ENCODE data around the gene SLC38A4.

Gene SLC38A4

DNA sequence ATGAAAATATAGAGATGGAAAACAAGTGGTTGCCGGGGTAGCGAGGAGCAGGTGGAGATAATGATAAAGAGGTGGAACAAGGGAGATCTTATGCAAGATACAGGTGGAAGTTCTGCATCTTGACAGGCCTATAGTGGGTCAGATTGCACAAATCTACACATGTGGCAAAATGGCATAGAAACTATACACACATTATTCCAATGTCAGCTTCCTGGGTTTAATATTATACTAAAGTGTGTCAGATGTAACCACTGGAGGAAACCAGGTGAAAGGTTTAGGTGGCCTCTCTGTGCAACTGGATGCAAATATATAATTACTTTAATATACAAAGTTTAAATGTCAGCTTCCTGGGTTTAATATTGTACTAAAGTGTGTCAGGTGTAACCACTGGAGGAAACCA, 1.1 kb downstream of the SLC38A4 start:
- FAIRE-seq = no peak
- DNase-seq (ENCODE audit: extremely low spot score, insufficient read length, low read depth) = no peak

DNA sequence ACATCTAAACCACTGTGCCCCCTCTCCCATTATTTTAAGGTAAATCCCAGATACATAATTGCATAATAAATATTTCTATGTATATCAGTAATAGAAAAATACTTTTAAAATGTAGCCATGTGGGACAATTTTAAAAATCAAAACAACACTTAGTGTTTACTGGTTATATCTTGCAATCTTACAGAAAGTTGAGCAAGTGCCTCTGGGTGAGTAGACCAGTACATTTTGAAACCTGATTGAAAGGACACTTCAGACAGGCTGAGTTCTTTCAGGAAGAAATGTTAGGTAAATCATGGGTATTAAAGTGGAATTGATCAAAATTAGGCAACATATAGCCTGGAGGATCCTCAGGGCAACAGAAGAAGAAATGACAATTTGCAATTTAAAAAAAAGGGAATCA, 7.2 kb downstream of the SLC38A4 start:
- FAIRE-seq = no peak
- no peak for DNase-seq (ENCODE audit: extremely low spot score, insufficient read length, low read depth)

DNA sequence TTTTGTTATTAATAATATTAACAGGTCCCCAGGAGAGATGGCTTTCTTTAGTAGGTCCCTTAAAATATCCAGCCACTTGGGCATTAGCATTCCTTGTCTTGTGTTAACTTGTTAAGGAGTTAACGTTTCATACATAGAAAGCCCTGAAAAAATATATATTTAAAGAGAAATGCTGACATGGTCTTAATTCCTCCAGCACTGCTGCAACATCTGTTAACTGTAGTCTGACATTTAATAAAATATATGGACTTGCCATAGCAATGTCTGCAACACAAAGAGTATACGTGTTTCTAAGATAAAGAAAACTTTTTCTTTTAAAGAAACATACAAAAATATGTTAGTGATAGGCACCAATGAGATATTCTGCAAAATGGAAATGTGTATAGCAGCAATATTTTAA, 10.0 kb downstream of the SLC38A4 start:
- FAIRE-seq (no peak), DNase-seq (ENCODE audit: extremely low spot score, insufficient read length, low read depth) (no peak)

DNA sequence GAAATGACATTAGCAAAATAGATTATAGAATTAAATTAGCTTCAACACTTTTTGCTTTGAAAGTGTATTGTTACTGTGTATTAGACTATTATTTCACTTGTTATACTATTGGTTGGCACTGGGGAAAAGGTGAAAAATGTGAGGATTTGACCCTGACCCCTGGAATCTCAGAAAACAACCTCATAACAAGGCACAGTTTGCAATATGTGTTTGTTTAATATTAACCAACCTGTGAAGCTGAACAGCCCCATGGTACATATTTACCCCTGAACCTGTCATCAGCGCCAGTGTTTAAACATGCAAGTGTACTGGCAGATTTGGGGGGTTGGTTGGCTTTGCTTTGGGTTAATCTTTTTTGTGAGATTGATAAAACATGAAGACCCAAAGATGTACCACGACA, 11.7 kb downstream of the SLC38A4 start:
- DNase-seq (ENCODE audit: extremely low spot score, insufficient read length, low read depth) (no peak), FAIRE-seq (no peak)

DNA sequence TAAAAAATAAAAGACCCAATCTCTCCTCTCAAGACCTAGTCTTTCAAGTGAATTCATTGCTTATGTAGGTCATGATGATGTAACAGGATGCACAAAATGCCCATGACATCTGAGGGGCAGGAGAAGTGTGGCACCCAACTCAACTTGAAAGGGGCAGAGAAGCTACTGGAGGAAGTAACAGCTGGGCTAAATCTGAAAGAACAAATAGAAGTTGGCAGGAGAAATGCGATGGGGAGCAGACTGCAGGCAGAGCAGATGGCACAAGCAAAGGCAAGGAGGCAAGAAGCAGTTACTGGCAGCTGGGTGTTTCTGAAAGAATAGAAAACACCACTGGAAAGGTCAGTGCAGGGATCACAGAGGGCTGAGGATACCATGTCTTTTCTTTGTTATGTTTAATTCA, 14.6 kb downstream of the SLC38A4 start:
- no peak for DNase-seq (ENCODE audit: extremely low spot score, insufficient read length, low read depth)
- FAIRE-seq = no peak

DNA sequence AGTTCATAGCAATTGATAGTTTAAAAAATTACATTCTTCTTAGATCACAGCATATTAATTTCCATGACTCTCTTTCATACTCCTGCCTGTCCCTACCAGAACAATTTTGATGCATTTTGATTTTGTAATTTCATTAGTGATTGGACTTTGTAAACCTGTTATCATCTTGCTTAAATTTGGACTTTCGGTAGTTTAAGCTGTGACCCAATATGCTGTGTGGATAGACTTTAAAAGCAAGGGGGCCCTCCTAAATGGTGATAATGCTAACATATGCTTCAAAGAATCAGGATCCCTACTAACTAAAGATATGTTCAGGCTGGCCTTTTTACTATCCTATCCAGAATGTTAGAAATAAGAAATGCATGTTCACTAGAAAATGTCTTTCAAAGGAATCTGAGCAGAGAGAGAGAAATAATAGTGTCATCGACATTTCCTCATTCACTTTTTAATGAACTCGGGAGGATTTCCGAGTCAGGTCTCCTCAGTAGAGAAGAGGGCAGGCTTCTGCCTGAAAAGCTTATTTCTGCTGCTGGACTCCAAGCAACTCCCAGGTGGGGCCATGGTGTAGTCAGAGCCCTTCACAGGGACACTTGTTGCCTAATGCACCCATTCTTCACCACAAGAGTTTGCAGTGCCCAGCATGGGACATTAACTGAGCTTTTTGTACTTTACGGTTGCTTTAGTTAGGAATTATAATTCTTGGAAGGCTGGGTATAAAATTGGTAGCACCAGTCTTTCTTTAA, 16.7 kb downstream of the SLC38A4 start:
- FAIRE-seq = no peak

DNA sequence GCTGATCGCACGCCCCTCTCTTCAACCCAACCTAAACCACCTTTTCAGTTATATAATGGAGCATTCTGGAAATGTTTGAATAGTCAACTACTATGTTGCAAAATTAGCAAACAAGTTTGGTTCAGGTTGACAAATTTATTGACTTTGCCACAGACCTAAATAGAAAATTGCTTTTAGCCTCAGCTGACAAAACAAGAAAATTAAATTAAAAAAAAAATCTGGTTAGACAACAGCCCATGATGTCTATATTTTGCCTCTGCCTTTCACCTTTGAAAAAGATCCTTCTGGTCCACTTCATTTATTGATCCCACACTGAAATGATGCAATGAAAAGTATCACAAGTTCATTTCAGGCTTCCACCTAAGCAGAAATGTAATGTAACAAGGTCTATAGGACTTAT, 17.5 kb downstream of the SLC38A4 start:
- no peak for DNase-seq (ENCODE audit: extremely low spot score, insufficient read length, low read depth)
- FAIRE-seq = no peak

More for the DNA sequence above, 16.7 kb downstream of the SLC38A4 start:
- no peak for DNase-seq (ENCODE audit: extremely low spot score, insufficient read length, low read depth)

DNA sequence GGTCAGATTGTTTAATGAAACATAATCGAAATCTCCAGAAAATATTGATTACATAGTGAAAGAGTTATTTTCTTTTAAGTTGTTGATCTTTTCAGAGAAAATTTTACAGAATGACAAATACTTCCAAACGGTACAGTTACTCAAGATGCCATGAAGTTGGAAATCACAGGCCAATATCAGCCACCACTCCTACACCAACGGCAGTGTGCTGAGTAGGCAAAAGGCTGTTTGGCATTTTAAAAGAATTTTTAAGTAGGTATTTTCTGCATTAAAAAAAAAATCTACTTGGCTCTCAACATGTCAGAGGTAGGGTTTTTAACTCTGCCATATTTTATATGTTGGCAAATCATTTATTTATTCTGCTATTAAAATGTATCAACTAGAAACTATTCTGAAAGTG, 21.7 kb downstream of the SLC38A4 start:
- FAIRE-seq = no peak

DNA sequence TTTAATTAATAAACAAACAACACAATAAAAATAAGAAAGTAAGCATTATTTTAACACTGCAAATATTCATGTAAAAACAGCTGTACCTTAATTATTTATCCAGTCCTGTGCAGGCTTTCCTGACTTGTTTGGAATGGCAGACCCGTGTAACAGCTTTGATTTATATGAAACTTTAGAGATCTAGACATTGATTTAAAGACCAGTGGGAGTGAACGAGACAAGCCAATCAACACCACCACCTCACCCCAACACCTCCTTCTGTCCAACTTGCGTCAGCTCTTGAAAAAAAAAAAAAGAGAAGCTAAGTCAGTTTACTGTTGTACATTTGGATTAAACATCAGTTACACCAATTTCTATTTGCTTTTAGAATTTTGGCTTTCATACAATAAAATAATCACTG, 22.3 kb downstream of the SLC38A4 start:
- DNase-seq (ENCODE audit: extremely low spot score, insufficient read length, low read depth) (no peak), FAIRE-seq (no peak)

More for the DNA sequence above, 21.7 kb downstream of the SLC38A4 start:
- DNase-seq (ENCODE audit: extremely low spot score, insufficient read length, low read depth) = no peak

DNA sequence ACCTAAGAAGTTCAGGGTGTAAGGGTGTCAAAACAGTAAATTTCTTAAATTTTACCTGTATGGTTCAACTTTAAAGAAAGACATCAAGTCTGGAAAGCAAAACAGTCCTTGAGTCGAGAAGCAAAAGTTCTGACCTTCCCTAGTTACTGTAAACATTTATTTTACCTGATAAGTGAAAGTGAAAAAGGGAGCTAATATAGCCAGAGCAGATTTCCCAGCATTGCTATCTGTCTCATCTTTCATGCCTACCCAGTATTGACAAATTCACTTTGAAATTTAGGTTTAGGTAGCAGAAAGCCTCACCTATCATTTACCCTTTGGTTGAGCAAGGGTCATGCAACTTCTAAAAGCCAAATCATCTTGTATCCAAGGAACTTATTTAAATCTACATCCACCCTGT, 24.5 kb downstream of the SLC38A4 start:
- DNase-seq (ENCODE audit: extremely low spot score, insufficient read length, low read depth) (no peak), FAIRE-seq (no peak)

DNA sequence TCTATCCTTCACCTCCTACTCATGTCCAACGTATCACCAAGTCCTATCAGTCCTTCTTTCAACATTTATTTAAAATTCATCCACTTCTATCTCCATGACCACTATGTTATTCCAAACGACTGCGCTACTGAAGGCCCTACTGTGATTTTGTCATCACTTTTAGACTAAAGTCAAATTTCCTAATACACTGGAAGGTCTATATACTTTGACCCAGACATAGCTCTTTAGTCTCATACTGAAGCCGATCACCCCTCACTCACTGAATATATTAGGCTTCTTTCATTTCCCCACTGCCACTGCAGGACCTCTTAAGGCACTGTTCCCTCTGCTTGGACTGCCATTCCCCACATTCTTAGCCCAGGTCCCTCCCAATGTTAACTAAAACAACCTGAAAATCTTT, 25.6 kb downstream of the SLC38A4 start:
- FAIRE-seq (no peak), DNase-seq (ENCODE audit: extremely low spot score, insufficient read length, low read depth) (no peak)

DNA sequence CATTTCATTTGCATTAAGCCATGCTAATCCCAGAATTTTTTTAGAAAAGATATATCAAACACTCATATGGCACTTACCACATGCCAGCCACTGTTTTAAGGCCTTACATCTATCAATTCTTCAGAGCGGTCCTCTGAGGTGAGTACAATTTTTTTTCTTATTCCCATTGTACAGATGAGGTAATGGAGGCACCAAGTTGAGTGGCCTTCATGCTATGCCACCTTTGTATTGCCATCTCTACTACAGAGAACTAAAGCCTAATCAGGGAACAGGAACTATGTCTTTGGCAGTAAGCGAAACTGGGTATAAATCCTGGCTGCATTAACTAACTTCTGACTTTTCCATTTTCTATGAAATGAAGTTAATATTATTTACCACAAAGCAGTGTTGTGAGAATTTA, 27.1 kb downstream of the SLC38A4 start:
- no peak for FAIRE-seq

DNA sequence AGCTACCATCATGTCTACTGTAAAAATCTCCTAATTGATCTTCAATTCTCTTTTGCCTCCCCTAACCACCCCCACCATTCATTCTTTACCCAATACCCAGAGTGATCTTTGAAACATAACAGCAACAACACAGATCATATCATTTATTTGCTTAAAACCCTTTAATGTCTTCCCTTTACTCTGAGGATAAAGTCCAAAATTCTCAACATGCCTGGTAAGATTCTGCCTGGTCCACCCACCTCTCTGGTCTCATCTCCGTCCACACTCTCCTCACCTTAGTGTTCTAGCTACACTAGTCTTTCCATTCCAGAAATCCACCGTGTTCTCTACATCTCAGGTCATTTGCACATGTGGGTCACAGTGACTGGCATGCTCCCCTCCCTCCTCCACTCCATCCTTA, 27.7 kb downstream of the SLC38A4 start:
- no peak for FAIRE-seq

More for the DNA sequence above, 27.1 kb downstream of the SLC38A4 start:
- no peak for DNase-seq (ENCODE audit: extremely low spot score, insufficient read length, low read depth)

DNA sequence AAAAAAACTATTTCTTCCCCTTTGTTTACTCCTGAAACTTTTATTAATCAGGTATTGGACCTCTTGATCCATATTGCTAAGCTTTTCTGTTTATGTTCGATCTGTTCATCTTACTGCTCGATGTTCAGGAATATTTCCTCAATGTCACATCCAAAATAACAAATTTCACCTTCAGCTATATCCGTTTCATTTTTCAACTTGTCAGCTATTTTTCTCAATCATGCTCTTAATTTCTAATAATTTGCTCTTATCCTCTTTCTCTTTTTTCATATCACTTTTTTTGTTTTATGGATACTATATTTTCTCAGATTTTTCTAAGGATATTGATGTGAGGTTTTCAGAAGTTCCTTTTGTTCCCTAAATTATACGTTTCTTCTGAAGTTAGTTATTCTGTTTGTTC, 29.8 kb downstream of the SLC38A4 start:
- DNase-seq (ENCODE audit: extremely low spot score, insufficient read length, low read depth) (no peak), FAIRE-seq (no peak)

More for the DNA sequence above, 27.7 kb downstream of the SLC38A4 start:
- DNase-seq (ENCODE audit: extremely low spot score, insufficient read length, low read depth) = no peak

DNA sequence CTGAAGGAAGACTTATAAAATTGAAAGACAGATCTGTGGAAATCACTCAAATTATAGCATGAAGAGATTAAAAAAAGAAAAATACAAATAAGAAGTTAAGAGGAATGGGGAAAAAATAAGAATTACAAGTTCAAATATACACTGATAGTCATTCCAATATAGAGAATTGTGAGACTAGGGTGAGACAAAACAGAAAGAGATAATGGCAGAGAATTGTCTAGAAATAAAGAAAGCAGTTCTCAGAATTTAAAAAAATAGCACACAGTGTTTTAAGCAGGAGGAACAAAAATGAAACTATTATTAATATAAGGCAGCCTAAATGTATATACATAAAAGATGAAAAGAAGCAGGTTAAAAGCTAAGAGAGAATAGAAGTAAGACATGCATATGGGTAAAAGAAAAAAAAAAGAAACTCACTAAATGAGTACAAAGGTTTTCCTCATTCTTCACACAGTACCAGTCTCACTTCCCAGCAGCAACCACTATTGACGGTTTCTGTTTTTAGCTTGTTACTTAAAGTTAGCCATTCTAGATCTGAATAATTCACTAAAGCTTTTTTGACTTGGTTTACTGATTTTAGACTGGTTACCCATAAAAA, 31.1 kb downstream of the SLC38A4 start:
- FAIRE-seq = peak; percentile 29

DNA sequence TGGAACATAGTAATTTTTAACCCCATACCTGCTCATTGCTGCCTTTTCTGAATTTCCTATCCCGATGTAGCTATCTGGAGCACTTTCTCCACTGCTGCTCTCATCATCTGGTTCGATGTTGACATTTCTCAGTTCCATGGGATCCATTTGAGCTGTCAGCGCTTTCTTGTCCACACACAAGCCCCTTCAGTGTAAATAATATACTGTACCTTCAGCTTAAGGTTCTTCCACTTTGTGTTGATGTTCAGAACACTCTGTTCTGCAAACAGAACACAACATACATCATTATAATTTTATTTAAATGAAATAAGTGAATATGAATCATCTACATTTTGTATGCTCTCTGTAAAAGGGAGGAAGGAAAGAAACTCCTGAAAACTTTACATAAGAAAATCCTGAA, 32.9 kb downstream of the SLC38A4 start:
- DNase-seq (ENCODE audit: extremely low spot score, insufficient read length, low read depth) (no peak), FAIRE-seq (no peak)

More for the DNA sequence above, 31.1 kb downstream of the SLC38A4 start:
- DNase-seq (ENCODE audit: extremely low spot score, insufficient read length, low read depth) = no peak

DNA sequence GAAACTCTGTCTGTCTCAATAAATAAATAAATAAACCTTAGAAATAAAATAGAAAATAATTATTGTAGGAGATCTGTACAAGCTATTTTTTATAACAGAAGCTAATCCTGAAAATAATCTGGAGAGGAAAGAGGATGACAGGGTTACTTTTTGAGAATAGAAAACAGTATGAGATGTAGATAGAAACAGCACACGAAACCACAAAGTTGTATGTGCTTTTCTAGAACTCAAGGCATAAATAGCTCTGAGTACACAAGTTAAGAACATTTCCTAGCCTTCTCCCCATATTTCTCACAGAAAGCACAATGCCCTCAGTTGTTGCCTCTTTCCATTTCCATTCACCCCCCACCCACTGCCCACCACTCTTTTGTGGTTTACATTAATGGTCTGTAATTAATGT, 35.7 kb downstream of the SLC38A4 start:
- FAIRE-seq = no peak
- no peak for DNase-seq (ENCODE audit: extremely low spot score, insufficient read length, low read depth)

DNA sequence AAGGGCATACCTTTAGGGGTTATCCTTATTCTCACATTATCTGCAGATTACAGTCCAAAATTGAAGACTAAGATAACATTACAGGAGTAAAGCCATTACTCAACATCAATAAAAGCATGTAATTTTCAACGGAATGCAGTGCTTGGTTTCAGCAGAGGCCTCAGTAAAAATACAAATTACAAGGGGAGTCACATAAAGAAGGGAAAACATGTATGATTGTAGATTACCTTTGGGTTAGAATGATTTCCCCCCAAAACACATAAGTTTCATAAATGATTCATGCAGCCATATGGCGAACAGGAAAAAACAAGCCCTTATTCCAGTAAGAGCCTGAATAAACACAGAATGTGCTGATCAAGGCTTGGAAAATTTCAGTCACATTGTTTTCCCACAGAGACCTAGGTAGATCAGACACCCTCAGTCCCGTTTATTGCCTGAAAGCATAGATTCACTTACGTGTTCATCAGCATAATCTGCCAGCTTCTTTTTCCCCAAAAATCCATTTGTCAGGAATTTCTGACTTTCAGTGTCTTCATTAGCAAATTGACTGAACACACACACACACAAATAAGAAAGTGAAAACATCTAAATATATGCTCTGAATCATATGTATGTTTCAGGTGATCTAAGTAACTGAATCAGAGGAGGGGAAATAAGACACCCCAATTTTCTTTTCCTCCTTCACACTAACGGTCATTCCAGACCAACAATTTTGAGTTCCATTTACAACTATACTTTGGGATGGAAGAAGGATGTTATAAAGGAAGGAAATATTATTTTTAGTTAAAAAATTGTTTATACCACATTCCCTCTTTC, 37.5 kb downstream of the SLC38A4 start:
- DNase-seq (ENCODE audit: extremely low spot score, insufficient read length, low read depth) (no peak), FAIRE-seq (no peak)

DNA sequence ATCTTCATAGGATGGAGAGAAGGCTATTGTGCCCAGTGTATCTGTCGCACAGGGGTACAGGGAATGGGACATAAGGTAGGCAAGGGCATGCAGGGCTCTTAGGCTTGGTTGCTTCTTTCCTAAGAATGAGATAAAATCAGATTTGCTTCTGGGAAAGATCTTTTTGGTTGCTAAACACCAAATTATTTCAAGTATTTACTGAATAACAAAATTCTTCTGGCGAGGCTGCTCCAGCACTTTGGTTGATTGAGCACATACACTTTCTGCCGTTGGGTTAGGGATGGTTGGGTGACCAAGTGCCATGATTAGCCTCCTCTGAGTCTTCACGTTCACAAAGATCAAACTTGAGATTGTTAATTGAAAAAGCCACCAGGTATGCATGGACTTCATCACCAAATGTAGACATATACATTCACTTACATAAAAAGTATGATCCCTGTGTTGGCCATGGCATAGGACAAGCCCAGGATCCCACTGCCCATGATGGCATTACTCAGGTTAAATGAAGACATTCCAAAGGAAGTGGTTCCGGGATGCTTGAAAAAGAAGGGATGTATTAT, 38.2 kb downstream of the SLC38A4 start:
- FAIRE-seq (no peak), DNase-seq (ENCODE audit: extremely low spot score, insufficient read length, low read depth) (no peak)

DNA sequence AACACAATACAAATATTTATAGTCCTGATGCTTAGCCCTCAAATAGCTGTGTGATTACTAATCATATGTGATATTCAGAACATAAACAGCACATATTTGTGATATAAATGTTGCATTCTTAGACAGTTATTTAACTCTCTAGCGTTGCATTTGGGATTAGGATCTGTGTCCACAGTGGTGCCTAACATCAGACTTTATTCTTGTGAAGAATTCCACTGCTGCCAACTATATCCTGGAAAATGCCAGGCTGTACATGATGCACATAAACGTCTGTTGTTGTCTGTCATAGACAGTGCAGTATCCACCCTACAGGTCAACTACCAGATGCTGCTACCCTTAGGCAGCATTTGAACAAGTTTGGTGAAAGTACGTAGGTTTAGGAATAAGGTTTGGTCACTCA, 39.0 kb downstream of the SLC38A4 start:
- DNase-seq (ENCODE audit: extremely low spot score, insufficient read length, low read depth) (no peak), FAIRE-seq (no peak)

DNA sequence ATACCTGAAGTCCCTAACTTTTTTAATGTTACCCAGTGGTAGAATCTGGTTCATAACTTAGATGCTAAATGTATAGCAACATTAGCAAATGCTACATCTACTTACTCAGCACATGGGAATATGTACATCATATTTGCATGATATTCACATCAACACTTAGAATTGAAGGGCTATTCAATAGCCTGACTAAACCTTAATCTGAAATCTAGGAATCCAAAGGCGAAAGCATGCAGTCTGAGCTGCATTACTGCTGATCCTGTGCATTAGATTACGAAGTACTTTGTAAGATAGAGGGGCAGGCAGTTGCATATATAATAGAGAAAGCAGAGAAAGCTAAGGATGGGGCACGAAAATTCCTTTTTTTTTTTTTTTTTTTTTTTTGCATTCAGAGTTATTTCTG, 40.4 kb downstream of the SLC38A4 start:
- no peak for DNase-seq (ENCODE audit: extremely low spot score, insufficient read length, low read depth)
- FAIRE-seq = no peak

All from GM18507 (cell line).